Type B pancreatic cell (in vitro differentiated cells): ENCODE results near the gene ANKS1A. TPM values are rescaled to one million over a fixed set of nuclear protein-coding genes. Genes with fewer than 3 reads are reported as not detected.

Experiments used
- DNase-seq: peaks from one replicate; pipeline ENCODE4 v3.0.0; 2021; ENCODE audit warnings: mixed read lengths; ENCODE audit not compliant: unreplicated experiment; ENCODE audit errors: extremely low spot score
- H3K27ac Mint-ChIP-seq: 2 replicates; pipeline ENCODE4 v1.8.0; 2021; ENCODE audit warnings: mild to moderate bottlenecking, mixed read lengths
- H3K27me3 Mint-ChIP-seq: 2 replicates; pipeline ENCODE4 v1.8.0; 2021; ENCODE audit warnings: mixed read lengths
- H3K36me3 Mint-ChIP-seq: 2 replicates; pipeline ENCODE4 v1.8.0; 2021; ENCODE audit warnings: mixed read lengths
- H3K4me1 Mint-ChIP-seq: one replicate; pipeline ENCODE4 v1.8.0; 2021; ENCODE audit warnings: mixed read lengths; ENCODE audit not compliant: unreplicated experiment
- H3K4me3 Mint-ChIP-seq: 2 replicates; pipeline ENCODE4 v1.8.0; 2021; ENCODE audit warnings: mild to moderate bottlenecking, mixed read lengths
- H3K9me3 Mint-ChIP-seq: 2 replicates; pipeline ENCODE4 v1.8.0; 2021; ENCODE audit warnings: mixed read lengths
- CTCF ChIP-seq: fragments of 200-600 bp; sonication (generic); conservative IDR thresholded peaks from 2 replicates; pipeline ENCODE4 v1.5.0; 2021; ENCODE audit warnings: antibody characterized with exemption, mild to moderate bottlenecking
- total RNA-seq: library from RNA; stranded (reverse); gene quantifications from 2 replicates; pipeline ENCODE4 v1.2.1, GENCODE V29; 2021; ENCODE audit warnings: low replicate concordance

Gene ANKS1A
- total RNA-seq, 1 donor from 2014 or later = 28.0 TPM

DNA sequence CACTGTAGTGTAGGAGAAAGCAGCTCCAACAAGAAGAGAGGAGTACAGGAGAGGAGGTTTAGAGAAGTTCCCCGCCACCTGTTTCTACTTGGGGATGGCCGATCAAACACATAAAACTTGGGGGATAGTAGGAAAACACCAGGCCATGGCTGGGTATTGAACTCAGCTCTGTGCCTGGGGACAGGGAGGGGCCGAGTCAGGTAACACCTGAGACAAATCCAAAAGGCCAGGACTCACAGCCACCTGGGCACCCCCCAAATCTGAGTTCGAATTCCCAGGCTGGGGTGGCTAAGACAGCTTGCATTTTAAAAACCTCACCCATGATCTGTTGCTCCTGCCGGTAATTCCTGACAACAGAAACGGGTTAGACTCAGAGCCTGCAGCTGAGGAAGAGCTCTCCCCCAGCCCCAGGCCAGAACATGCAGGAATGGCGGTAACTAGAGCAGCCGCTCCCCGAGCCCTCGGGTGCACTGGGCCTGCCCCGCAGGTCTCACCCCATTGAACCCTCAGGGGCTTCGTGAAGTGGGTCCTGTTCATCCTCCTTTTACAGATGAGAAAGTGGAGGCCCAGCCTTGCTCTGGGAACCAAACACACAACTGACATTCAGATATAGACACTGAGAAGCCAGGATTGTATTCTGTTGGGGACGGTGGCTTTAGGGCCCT, 191.1 kb downstream of the ANKS1A start:
- H3K4me3 Mint-ChIP-seq = no peak overlapping the region
- no peaks in the 10 kb centered on the region for H3K9me3 Mint-ChIP-seq
- no peak for DNase-seq
- H3K36me3 Mint-ChIP-seq = peaks cover 4% of the 10 kb centered on the region
- no peak for TF ChIP-seq CTCF
- H3K27me3 Mint-ChIP-seq = no peaks in the 10 kb centered on the region
- H3K4me1 Mint-ChIP-seq = no peaks in the 10 kb centered on the region
- H3K27ac Mint-ChIP-seq = no peak overlapping the region

DNA sequence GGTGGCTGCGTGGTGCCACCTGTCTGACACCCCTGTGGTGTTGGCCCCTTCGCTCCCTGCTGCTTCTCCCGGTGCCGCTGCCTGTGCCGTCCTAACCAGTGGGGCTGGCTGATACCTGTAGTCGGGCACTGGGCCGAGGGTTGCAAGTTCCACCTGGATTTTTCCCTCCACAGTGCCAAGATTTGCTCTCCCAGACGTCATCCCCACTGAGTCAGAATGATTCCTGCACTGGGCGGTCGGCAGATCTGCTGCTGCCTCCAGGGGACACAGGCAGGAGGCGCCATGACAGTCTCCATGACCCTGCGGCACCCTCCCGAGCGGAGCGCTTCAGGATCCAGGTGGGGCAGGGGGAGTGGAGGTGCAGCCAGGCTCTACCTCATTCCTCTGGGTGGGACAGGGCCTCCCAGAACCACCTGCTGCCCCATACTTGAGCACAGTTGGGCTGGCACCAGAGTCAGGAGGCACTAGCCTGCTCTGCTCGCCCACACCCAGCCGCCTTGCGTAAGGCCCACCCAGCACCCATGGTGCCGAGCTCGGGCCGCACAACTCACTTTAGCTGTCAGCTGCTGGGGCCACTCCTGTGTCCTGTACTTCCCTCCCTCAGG, 191.9 kb downstream of the ANKS1A start:
- DNase-seq = no peak
- Mint-ChIP-seq H3K4me1 (no peaks in the 10 kb centered on the region), H3K4me3 (no peak overlapping the region), H3K36me3 (peaks cover 4% of the 10 kb centered on the region), H3K27ac (no peak overlapping the region), H3K9me3 (no peaks in the 10 kb centered on the region), H3K27me3 (no peaks in the 10 kb centered on the region)
- TF ChIP-seq CTCF = no peak

- Mint-ChIP-seq H3K36me3 (peaks cover 8% of the 10 kb centered on the region), H3K27ac (no peak overlapping the region), H3K27me3 (no peaks in the 10 kb centered on the region), H3K4me1 (no peaks in the 10 kb centered on the region), H3K9me3 (no peaks in the 10 kb centered on the region), H3K4me3 (no peak overlapping the region)
- no peak for DNase-seq
- TF ChIP-seq CTCF = no peak
Measured at GRCh38 chr6:35081426-35081851, 192.4 kb downstream of the ANKS1A start.

DNA sequence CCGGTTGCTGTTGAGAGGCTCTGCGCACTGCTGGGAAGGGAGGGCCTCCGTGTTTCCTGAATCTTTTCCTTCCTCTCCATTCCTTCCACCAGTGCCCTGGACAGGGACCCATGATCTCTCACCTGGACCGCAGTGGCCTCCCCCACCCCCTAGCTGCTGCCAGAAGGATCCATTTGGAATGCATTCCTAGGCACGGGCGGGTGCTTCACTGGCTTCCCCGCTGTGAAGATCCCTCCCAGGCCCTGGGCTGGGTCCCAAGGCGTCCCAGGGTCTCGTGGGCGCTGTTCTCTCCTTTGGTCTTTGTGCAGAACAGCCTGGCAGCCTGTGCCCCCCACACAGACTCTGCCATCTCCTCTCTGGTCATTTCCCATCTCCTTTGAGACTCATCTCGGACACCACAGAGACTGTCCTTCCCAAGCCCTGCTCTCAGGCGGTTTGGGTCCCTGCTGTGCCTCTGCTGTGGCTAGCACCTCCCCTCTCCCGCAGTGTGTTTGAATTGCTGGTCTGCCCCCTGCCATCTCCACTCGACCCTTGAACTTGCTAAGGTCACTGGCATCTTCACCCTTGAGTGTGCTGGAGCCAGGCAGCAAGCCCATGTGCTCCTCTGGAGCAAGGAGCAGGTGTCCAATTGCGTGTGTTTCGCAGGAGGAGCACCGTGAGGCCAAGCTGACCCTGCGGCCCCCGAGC, 193.1 kb downstream of the ANKS1A start:
- H3K36me3 Mint-ChIP-seq = peaks cover 9% of the 10 kb centered on the region
- H3K9me3 Mint-ChIP-seq = no peaks in the 10 kb centered on the region
- H3K27ac Mint-ChIP-seq = no peak overlapping the region
- DNase-seq = no peak
- no peaks in the 10 kb centered on the region for H3K27me3 Mint-ChIP-seq
- TF ChIP-seq CTCF = no peak
- no peaks in the 10 kb centered on the region for H3K4me1 Mint-ChIP-seq
- H3K4me3 Mint-ChIP-seq = no peak overlapping the region

- Mint-ChIP-seq H3K27me3 (no peaks in the 10 kb centered on the region), H3K36me3 (peaks cover 9% of the 10 kb centered on the region), H3K9me3 (no peaks in the 10 kb centered on the region), H3K4me1 (no peaks in the 10 kb centered on the region), H3K4me3 (no peak overlapping the region), H3K27ac (no peak overlapping the region)
- DNase-seq = no peak
- TF ChIP-seq CTCF = no peak
Measured at GRCh38 chr6:35082733-35083403, 193.8 kb downstream of the ANKS1A start.
